ENCODE measurements around the gene TEKTIP1.

- TF ChIP-seq SUZ12 (IDR thresholded peaks at IDR 0.05): no peak
- TF ChIP-seq HDGF (IDR thresholded peaks at IDR 0.05; ENCODE audit: borderline replicate concordance): no peak
- TF ChIP-seq LEF1 (IDR thresholded peaks at IDR 0.05; ENCODE audit: borderline replicate concordance): no peak
- TF ChIP-seq ELF4 (IDR thresholded peaks at IDR 0.05): no peak
- TF ChIP-seq FOXM1 (IDR thresholded peaks at IDR 0.05; ENCODE audit: borderline replicate concordance): no peak
- no peak for TF ChIP-seq SP1 (IDR thresholded peaks at IDR 0.05)
- TF ChIP-seq FOXK2 (IDR thresholded peaks at IDR 0.05): no peak
- no peak for TF ChIP-seq CTBP1 (IDR thresholded peaks at IDR 0.05; ENCODE audit: borderline replicate concordance)
- TF ChIP-seq NFRKB (IDR thresholded peaks at IDR 0.05): no peak
- TF ChIP-seq ZNF384 (IDR thresholded peaks at IDR 0.05): no peak
- no peak for TF ChIP-seq FOXA1 (IDR thresholded peaks at IDR 0.05)
- no peak for TF ChIP-seq BHLHE40 (IDR thresholded peaks at IDR 0.05; ENCODE audit: borderline replicate concordance)
Observed at GRCh38 chr19:3518659-3519058, 20.3 kb upstream of the TEKTIP1 start.

All from HEK293T (cell line).